RWPE1 (cell line): ENCODE data around the gene SLC12A3.

Source experiments
- CTCF ChIA-PET: fragments of 350-600 bp; sonication (Branson Sonifier 250); formaldehyde crosslinking; extraction: SDS; loops from one replicate; lab custom pipeline; 2021; lab: Yijun Ruan, JAX
- POLR2A ChIA-PET: fragments of 400-600 bp; formaldehyde crosslinking; extraction: SDS; loops from one replicate; lab custom pipeline; 2020; ENCODE audit warnings: antibody characterized with exemption; ENCODE audit not compliant: low non-redundant PET; lab: Yijun Ruan, JAX
- DNase-seq: peaks from one replicate; pipeline ENCODE4 v3.0.0; 2012; ENCODE audit warnings: low spot score
- H3K27ac ChIP-seq: fragments of 450-650 bp; 2 replicates; pipeline ENCODE4 v1.5.1; 2017
- CTCF ChIP-seq: fragments of 450-650 bp; conservative IDR thresholded peaks from 2 replicates; pipeline ENCODE4 v1.5.1; 2017; ENCODE audit warnings: low read depth, mild to moderate bottlenecking

SLC12A3 gene

GRCh38 chr16:56947604-56947995, 82.6 kb downstream of the SLC12A3 start:
- peak overlapping the region; percentile 36 for H3K27ac ChIP-seq
- no peak for DNase-seq
- TF ChIP-seq CTCF, result no peak
- CTCF ChIA-PET, result interaction anchor here (0.6 to 0.7 kb wide), 5 partner anchors 17 to 534 kb away, joined by 3 to 4 read pairs (median 3); no protein-coding TSS in a partner anchor
- POLR2A ChIA-PET, result interaction anchor here (0.8 kb wide), 1 partner anchor 76 kb away, joined by 3 read pairs; no protein-coding TSS in a partner anchor

DNA sequence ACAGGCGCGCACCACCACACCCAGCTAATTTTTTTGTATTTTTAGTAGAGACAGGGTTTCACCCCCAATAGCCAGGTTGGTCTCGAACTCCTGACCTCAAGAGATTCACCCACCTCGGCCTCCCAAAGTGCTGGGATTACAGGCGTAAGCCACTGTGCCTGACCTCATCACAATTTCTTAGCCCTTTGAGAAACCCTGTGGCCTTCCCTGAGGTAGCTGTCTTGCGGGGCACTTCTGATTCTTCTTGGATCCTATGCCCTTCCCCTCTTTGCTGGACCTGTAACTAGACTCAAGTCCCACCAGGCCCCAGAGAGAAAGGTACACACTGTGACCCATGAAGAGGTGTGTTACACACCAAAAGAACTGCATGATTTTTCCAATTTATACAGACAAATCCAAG, 83.2 kb downstream of the SLC12A3 start:
- H3K27ac ChIP-seq, result peak overlapping the region; percentile 36; the same call in 1 of the 2 replicates
- DNase-seq, result no peak
- ChIA-PET CTCF (no interaction called here), POLR2A (no interaction called here)
- no peak for TF ChIP-seq CTCF

DNA sequence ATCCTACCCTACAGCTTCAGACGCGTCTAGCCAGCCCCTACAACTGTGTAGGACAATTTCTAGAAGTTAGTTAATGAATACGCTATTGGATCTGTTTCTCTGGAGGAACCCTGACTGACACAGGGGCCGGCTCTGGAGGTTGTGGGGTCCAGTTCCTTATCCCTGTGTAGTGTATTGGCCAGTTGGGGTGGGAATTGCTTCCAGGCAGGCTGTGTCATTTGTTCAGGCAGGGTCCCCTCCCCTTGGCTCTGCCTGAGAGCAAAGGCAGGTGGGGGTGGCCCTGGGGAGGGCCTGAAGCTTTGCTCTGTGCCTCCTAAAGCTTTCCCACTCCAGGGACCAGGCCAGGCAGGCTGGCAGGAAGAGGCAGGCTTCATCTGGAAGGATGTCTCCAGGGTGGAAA, 85.0 kb downstream of the SLC12A3 start:
- POLR2A ChIA-PET, result no interaction called here
- TF ChIP-seq CTCF, result no peak
- CTCF ChIA-PET, result interaction anchor here (2.2 kb wide), 1 partner anchor 12 kb away, joined by 8 read pairs; the partner anchor contains the start of gene CETP
- no peak overlapping the region for H3K27ac ChIP-seq
- no peak for DNase-seq

DNA sequence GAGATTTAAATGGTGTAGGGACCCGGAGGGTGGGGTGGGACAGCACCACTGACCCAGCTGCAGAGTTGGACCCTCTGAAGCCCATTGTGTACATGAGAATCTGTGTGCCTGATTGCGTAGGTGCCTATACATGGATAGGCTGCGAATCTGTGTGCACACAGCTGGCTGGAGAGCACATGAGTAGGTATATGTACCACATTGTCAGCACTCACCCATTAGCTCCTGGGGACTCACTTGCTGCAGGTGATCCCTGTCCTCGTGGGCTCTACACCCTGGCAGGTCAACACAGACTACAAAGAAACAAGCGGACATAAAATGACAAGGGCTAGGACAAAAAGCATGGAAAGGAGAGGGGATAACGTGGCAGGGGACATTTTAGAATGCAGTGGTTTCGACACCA, 85.4 kb downstream of the SLC12A3 start:
- ChIA-PET CTCF (interaction anchor here (0.5 to 2.2 kb wide), 2 partner anchors 12 to 117 kb away, joined by 3 to 8 read pairs; partner anchors contain the start of gene CETP), POLR2A (no interaction called here)
- H3K27ac ChIP-seq, result no peak overlapping the region
- TF ChIP-seq CTCF, result no peak
- DNase-seq, result no peak

DNA sequence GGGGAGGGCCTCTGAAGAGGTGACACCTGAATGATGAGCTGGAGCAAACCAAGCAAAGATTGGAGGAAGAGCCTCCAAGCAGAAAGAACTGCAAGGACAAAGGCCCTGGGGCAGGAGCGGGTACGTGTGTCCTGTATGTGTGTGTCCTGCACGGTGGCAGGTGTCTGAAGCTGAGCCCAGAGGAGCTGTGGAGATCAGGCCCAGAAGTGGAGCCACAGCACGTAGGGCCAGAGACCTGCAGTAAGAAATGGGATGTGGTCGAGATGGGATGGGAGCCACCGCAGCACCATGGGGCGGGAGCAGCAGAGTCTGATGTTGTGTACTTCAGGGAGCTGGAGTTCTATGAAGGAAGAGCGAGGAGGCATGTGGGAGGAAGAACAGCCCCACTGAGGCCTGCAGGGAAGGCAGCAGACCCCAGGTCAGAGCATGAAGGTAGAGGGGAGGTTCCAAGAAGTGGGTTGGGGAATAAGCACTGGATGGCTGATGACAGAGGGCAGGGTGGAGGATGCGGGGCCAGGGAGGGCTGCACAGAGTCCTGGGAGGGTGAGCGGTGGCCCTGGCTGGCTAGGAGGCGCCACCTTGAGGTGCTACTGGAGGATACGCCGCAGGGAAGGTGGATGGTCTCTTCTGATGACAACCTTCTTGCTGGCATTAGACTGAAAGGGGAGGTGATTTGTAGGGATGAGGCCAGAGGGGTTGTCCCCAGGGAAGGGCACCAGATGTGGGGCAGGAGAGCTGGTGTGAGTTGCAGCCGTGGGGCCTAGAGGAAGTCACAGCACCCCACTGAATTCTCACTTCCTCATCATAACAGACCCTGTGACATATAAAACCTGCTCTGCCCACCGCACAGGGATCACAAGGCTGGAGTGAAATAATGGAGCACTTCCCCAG, 86.1 kb downstream of the SLC12A3 start:
- ChIA-PET POLR2A (no interaction called here), CTCF (interaction anchor here (0.5 to 2.2 kb wide), 4 partner anchors 11 to 168 kb away, joined by 3 to 8 read pairs (median 4); partner anchors contain the start of gene CETP)
- TF ChIP-seq CTCF, result 0 out of 2 replicates have a peak, but pooled peaks have one; percentile 19
- no peak overlapping the region for H3K27ac ChIP-seq
- no peak for DNase-seq

DNA sequence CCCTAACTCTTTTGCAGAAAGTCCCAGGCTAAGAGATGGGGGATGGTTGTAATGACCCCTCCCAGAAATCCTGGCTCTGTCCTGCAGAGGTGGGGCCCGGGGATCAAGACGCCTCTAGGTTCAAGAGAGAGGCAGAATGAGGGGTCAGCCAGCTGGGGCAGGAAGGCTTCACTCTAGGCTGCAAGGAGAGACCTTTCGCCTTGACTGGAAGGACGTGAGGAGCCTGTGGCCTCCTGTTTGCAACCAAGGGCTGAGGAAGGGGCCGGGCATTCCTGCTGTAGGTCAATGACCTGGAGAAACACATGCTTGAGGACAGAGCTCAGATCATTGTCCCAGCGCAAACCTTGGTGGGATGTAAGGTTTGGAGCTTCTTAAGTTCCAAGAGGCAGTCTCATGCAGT, 88.0 kb downstream of the SLC12A3 start:
- CTCF ChIA-PET, result no interaction called here
- no peak for DNase-seq
- POLR2A ChIA-PET, result no interaction called here
- TF ChIP-seq CTCF, result no peak
- H3K27ac ChIP-seq, result no peak overlapping the region
